PFSK-1 (cell line): Measurements from ENCODE around the gene SMARCA1.

ENCODE experiments used
- FOXP2 ChIP-seq: optimal IDR thresholded peaks from 2 replicates; pipeline ENCODE3; 2011; ENCODE audit warnings: borderline replicate concordance, control low read depth, inconsistent platforms; ENCODE audit not compliant: insufficient read depth; ENCODE audit errors: extremely low read length, extremely low read depth
- POLR2AphosphoS5 ChIP-seq: IDR thresholded peaks from 2 replicates; pipeline ENCODE4 v1.6.1; 2012; ENCODE audit warnings: low read depth, mild to moderate bottlenecking, control low read depth, low read length, moderate library complexity
- SIN3A ChIP-seq: IDR thresholded peaks from 2 replicates; pipeline ENCODE4 v1.6.1; 2012; ENCODE audit warnings: mild to moderate bottlenecking, low read length, moderate library complexity, borderline replicate concordance; ENCODE audit not compliant: insufficient read depth
- TAF1 ChIP-seq: IDR thresholded peaks from 2 replicates; pipeline ENCODE4 v1.6.1; 2012; ENCODE audit warnings: low read length, control low read depth, borderline replicate concordance; ENCODE audit not compliant: insufficient read depth
- TF ChIP-seq, protein P1 (sequence below), 2 experiments: IDR thresholded peaks; 2 replicates each; pipeline versions ENCODE4 v1.6.1 to v1.8.0; 2011 to 2012; ENCODE audit warnings: low read depth in 2 of 2, low read length in 2 of 2, control low read depth in 1 of 2, inconsistent platforms in 1 of 2, mild to moderate bottlenecking in 1 of 2, moderate library complexity in 1 of 2; ENCODE audit not compliant: insufficient read depth in 1 of 2

Gene SMARCA1

GRCh38 chrX:129403974-129404669 is 119.2 kb downstream of the SMARCA1 start:
- TF ChIP-seq SIN3A: no peak
- TF ChIP-seq, protein P1, sequence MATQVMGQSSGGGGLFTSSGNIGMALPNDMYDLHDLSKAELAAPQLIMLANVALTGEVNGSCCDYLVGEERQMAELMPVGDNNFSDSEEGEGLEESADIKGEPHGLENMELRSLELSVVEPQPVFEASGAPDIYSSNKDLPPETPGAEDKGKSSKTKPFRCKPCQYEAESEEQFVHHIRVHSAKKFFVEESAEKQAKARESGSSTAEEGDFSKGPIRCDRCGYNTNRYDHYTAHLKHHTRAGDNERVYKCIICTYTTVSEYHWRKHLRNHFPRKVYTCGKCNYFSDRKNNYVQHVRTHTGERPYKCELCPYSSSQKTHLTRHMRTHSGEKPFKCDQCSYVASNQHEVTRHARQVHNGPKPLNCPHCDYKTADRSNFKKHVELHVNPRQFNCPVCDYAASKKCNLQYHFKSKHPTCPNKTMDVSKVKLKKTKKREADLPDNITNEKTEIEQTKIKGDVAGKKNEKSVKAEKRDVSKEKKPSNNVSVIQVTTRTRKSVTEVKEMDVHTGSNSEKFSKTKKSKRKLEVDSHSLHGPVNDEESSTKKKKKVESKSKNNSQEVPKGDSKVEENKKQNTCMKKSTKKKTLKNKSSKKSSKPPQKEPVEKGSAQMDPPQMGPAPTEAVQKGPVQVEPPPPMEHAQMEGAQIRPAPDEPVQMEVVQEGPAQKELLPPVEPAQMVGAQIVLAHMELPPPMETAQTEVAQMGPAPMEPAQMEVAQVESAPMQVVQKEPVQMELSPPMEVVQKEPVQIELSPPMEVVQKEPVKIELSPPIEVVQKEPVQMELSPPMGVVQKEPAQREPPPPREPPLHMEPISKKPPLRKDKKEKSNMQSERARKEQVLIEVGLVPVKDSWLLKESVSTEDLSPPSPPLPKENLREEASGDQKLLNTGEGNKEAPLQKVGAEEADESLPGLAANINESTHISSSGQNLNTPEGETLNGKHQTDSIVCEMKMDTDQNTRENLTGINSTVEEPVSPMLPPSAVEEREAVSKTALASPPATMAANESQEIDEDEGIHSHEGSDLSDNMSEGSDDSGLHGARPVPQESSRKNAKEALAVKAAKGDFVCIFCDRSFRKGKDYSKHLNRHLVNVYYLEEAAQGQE (IDR thresholded peaks at IDR 0.05; ENCODE audit: insufficient read depth in 1 of 2, low read depth in 2 of 2, low read length in 2 of 2): no peak
- no peak for TF ChIP-seq TAF1
- no peak for TF ChIP-seq POLR2AphosphoS5
- no peak for TF ChIP-seq FOXP2
